OCI-LY1 (cell line): Measurements from ENCODE around the gene FRMD6.

Experiments
- H2AFZ ChIP-seq: fragments of 200-600 bp; sonication (generic), shearing (Covaris generic); 2 replicates; pipeline ENCODE4 v1.6.0; 2014; ENCODE audit warnings: antibody characterized with exemption, mild to moderate bottlenecking, low read length
- H3F3A ChIP-seq: fragments of 200-600 bp; sonication (generic), shearing (Covaris generic); 2 replicates; pipeline ENCODE4 v1.6.0; 2014; ENCODE audit warnings: mild to moderate bottlenecking, antibody characterized with exemption, low read length, moderate library complexity; ENCODE audit not compliant: insufficient read depth
- H3K27ac ChIP-seq: fragments of 200-600 bp; sonication (generic); 2 replicates; pipeline ENCODE4 v1.5.1; 2014; ENCODE audit warnings: low read length, mixed run types, mild to moderate bottlenecking, low read depth; ENCODE audit not compliant: poor library complexity, severe bottlenecking
- H3K27me3 ChIP-seq: fragments of 200-600 bp; sonication (generic); 2 replicates; pipeline ENCODE4 v1.6.0; 2014; ENCODE audit warnings: antibody characterized with exemption, mild to moderate bottlenecking, low read length, moderate library complexity; ENCODE audit not compliant: insufficient read depth
- H3K36me3 ChIP-seq: fragments of 200-600 bp; sonication (generic); 2 replicates; pipeline ENCODE4 v1.6.1; 2014; ENCODE audit warnings: mild to moderate bottlenecking, antibody characterized with exemption, low read length, moderate library complexity, mixed read lengths; ENCODE audit not compliant: insufficient read depth
- H3K4me1 ChIP-seq: fragments of 200-600 bp; sonication (generic); 2 replicates; pipeline ENCODE4 v1.5.1; 2014; ENCODE audit warnings: mild to moderate bottlenecking, low read length, moderate library complexity; ENCODE audit not compliant: insufficient read depth, severe bottlenecking
- H3K4me2 ChIP-seq: fragments of 200-600 bp; sonication (generic), shearing (Covaris generic); 2 replicates; pipeline ENCODE4 v1.6.1; 2014; ENCODE audit warnings: low read length
- H3K4me3 ChIP-seq: fragments of 200-600 bp; sonication (generic); 2 replicates; pipeline ENCODE4 v1.5.1; 2014; ENCODE audit warnings: low read length, low read depth, mild to moderate bottlenecking, mixed read lengths; ENCODE audit not compliant: poor library complexity, severe bottlenecking
- H3K79me2 ChIP-seq: fragments of 200-600 bp; shearing (Covaris generic); 2 replicates; pipeline ENCODE4 v1.6.1; 2016; ENCODE audit warnings: mixed run types, low read length, mixed read lengths; ENCODE audit not compliant: insufficient read depth
- H3K9ac ChIP-seq: fragments of 200-600 bp; sonication (generic), shearing (Covaris generic); 2 replicates; pipeline ENCODE4 v1.6.1; 2014; ENCODE audit warnings: mild to moderate bottlenecking, low read length, mixed read lengths
- H3K9me2 ChIP-seq: fragments of 200-600 bp; sonication (generic), shearing (Covaris generic); 2 replicates; pipeline ENCODE4 v1.6.1; 2014; ENCODE audit warnings: low read depth, mild to moderate bottlenecking, low read length, mixed read lengths
- H3K9me3 ChIP-seq: fragments of 200-600 bp; shearing (Covaris generic); 2 replicates; pipeline ENCODE4 v1.6.1; 2014; ENCODE audit warnings: low read length, mixed read lengths
- H4K20me1 ChIP-seq: fragments of 200-600 bp; sonication (generic), shearing (Covaris generic); 2 replicates; pipeline ENCODE4 v1.6.0; 2016; ENCODE audit warnings: mild to moderate bottlenecking, low read length; ENCODE audit not compliant: insufficient read depth
- EZH2 ChIP-seq: fragments of 200-600 bp; sonication (generic), shearing (Covaris generic); IDR thresholded peaks from 2 replicates; pipeline ENCODE4 v1.8.0; 2017; ENCODE audit warnings: borderline replicate concordance, mixed run types, mild to moderate bottlenecking, antibody characterized with exemption, low read length, moderate library complexity, mixed read lengths
- TF ChIP-seq, protein P1 (sequence below): fragments of 200-600 bp; sonication (generic), shearing (Covaris generic); IDR thresholded peaks from 2 replicates; pipeline ENCODE4 v1.5.1; 2017; ENCODE audit warnings: mild to moderate bottlenecking, antibody characterized with exemption, low read length, moderate library complexity, mixed read lengths

Gene FRMD6

DNA sequence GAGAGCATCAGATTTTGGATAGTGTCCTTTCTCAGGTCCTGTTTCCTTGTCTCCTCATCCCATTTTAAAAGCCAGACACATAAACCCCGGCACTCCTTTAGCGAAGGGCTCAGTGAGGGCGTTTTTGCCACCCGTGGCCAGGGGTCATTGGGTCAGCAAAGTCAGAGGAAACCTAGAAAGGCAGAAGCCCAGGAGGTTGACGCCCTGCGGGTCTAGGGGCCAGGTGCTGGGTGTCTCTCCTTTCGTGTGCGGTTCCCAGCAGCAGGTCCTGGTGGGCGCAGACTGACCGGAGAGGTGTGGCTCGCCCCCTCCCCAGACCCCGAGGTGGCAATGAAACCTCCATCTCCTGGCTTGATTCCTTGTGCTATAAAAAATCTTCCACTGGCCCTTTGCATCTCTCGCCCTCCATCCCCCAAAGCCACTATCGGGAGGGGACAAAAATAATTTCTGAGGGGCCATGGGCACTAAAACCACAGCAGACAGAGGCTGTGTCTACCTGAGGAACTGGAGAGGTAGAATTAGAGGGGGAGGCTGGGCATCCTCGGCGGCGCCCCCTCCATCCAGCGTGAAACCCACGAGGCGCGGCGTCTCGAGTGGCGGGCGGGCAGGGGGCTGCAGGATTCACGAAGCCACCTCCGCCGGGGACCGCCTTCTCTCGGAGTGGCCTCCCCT is 858 bp upstream of the FRMD6 start:
- Histone ChIP-seq H2AFZ (no peak overlapping the region), H3K27me3 (no peaks in the 10 kb centered on the region), H4K20me1 (no peaks in the 10 kb centered on the region), H3K79me2 (no peaks in the 10 kb centered on the region), H3K36me3 (no peaks in the 10 kb centered on the region), H3K9me3 (no peaks in the 10 kb centered on the region), H3K4me3 (peak overlapping the region; percentile 65), H3K9me2 (no peaks in the 10 kb centered on the region), H3K4me2 (peak overlapping the region; percentile 84), H3K9ac (peak overlapping the region; percentile 70), H3K27ac (no peak overlapping the region), H3K4me1 (peaks cover 15% of the 10 kb centered on the region), H3F3A (no peaks in the 10 kb centered on the region)
- TF ChIP-seq, protein P1, sequence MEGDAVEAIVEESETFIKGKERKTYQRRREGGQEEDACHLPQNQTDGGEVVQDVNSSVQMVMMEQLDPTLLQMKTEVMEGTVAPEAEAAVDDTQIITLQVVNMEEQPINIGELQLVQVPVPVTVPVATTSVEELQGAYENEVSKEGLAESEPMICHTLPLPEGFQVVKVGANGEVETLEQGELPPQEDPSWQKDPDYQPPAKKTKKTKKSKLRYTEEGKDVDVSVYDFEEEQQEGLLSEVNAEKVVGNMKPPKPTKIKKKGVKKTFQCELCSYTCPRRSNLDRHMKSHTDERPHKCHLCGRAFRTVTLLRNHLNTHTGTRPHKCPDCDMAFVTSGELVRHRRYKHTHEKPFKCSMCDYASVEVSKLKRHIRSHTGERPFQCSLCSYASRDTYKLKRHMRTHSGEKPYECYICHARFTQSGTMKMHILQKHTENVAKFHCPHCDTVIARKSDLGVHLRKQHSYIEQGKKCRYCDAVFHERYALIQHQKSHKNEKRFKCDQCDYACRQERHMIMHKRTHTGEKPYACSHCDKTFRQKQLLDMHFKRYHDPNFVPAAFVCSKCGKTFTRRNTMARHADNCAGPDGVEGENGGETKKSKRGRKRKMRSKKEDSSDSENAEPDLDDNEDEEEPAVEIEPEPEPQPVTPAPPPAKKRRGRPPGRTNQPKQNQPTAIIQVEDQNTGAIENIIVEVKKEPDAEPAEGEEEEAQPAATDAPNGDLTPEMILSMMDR, result no peak
- no peak for TF ChIP-seq EZH2

DNA sequence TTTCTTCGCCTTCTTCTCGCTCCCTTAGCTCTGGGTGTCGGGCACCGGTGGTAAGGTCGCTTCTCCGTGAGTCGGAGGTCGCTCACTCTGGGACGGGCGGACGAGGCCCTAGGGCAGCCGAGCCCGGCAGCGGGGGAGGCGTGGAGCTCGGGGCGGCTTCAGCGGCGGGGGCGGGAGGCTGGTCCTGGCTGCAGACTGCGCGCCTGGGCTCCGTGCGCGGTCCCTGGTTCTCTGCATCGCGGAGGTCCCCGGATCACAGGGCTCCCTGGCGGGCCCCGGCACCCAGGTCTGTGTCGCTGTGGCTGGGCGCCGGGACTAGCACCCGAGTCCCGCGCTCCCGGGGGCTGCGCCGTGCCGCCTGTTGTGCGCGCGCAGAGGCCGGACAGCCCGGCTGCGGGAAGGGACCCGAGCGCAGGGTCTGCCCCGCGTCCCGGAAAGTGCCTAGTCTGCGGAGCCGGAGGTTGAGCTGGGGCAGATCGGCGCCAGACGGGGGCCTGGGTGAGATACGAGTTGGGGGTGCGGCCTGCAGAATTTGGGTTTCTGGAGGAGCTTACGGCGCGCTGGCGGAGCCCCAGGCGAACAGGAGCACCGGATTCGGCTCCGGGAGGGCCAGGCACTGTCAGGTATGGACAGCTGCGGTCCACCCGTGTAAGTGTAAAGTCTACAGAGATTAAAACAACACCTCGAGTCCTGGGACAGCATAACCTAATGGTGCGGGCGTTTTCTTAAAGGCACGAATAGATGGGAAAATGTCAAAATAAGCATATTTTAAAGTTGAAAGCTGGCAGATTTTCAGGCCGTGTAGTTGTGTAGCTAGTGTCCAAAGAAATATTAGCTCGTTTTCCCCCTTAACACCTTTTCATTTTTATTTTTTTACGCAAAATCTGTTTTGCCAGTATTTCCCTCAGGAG is 713 bp downstream of the FRMD6 start:
- peak overlapping the region; percentile 42; the same call in 1 of the 2 replicates for H3K9ac ChIP-seq
- H3K36me3 ChIP-seq, result no peaks in the 10 kb centered on the region
- H3K27ac ChIP-seq, result no peak overlapping the region
- H3K27me3 ChIP-seq, result no peaks in the 10 kb centered on the region
- no peak overlapping the region for H2AFZ ChIP-seq
- no peak for TF ChIP-seq EZH2
- TF ChIP-seq, protein P1, result no peak
- peak overlapping the region; percentile 71 for H3K4me2 ChIP-seq
- no peaks in the 10 kb centered on the region for H3K79me2 ChIP-seq
- no peaks in the 10 kb centered on the region for H3K9me3 ChIP-seq
- H3F3A ChIP-seq, result no peaks in the 10 kb centered on the region
- no peaks in the 10 kb centered on the region for H4K20me1 ChIP-seq
- peak overlapping the region; percentile 63 for H3K4me3 ChIP-seq
- H3K9me2 ChIP-seq, result no peaks in the 10 kb centered on the region
- H3K4me1 ChIP-seq, result peaks cover 15% of the 10 kb centered on the region

- Histone ChIP-seq H3K79me2 (no peaks in the 10 kb centered on the region), H2AFZ (no peak overlapping the region), H3K9me3 (no peaks in the 10 kb centered on the region), H3K27me3 (no peaks in the 10 kb centered on the region), H3K9me2 (no peaks in the 10 kb centered on the region), H3K27ac (no peak overlapping the region), H4K20me1 (no peaks in the 10 kb centered on the region), H3F3A (no peaks in the 10 kb centered on the region), H3K4me3 (peak overlapping the region; percentile 63), H3K4me2 (peak overlapping the region; percentile 71; the same call in 1 of the 2 replicates), H3K9ac (no peak overlapping the region), H3K4me1 (peaks cover 15% of the 10 kb centered on the region), H3K36me3 (no peaks in the 10 kb centered on the region)
- TF ChIP-seq, protein P1, result no peak
Observed at GRCh38 chr14:51653079-51653774, 1.5 kb downstream of the FRMD6 start.
